ENCODE results near the gene TMEM225. TPM values are rescaled to one million over a fixed set of nuclear protein-coding genes. Genes with fewer than 3 reads are reported as not detected.

Gene TMEM225
- total RNA-seq, 2 experiments from 2014 or later, result not detected

- Mint-ChIP-seq H3K27ac (no peak overlapping the region), H3K27me3 (peaks cover 1% of the 10 kb centered on the region), H3K36me3 (ENCODE audit: low read depth) (no peaks in the 10 kb centered on the region), H3K4me1 (ENCODE audit: low read depth) (no peaks in the 10 kb centered on the region), H3K9me3 (no peaks in the 10 kb centered on the region), H3K4me3 (no peak overlapping the region)
- ATAC-seq (ENCODE audit: poor library complexity) (no peak), DNase-seq (no peak)
- ChIA-PET CTCF (no interaction called here), POLR2A (no interaction called here)
- Histone ChIP-seq H3K4me3 (ENCODE audit: low read length) (no peak overlapping the region), H3K27ac (ENCODE audit: low read depth in 1 of 2, low read length in 2 of 2) (no peak overlapping the region), H3K27me3 (ENCODE audit: control insufficient read depth in 1 of 2, insufficient read depth in 2 of 2, low read length in 2 of 2) (peaks cover 0 to 2% of the 10 kb centered on the region in 2 experiments), H3K9me3 (ENCODE audit: control insufficient read depth in 1 of 2, insufficient read depth in 1 of 2, low read length in 2 of 2) (peaks cover 0 to 3% of the 10 kb centered on the region in 2 experiments), H3K4me1 (ENCODE audit: insufficient read depth, low read length) (no peaks in the 10 kb centered on the region), H3K36me3 (ENCODE audit: insufficient read depth, low read length) (no peaks in the 10 kb centered on the region)
- intact Hi-C loops (cut with DNase I, micrococcal nuclease), result no loop called here
- no peak for TF ChIP-seq CTCF (IDR thresholded peaks at IDR 0.05)
These were observed 29.0 kb downstream of the TMEM225 start for GRCh38 chr11:123856444-123856843.

DNA sequence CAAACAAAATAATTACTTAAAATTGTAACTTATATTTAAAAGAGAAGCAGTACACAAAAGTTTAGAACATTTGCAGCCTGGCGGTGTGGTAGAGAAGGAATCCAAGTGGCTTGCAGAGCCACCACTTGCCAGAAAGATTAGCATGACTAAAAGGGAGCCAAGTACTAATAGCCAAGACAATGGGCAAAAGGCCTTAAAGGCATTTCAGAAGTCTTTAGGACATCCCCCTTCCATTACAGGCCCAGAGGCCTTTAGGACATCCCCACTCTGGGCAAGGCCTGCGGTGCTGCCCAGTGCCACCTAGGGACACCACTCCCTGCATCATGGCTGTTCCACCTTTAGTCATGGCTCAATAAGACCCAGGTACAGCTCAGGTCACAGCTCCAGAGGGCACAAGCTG, 32.4 kb downstream of the TMEM225 start:
- H3K27ac Mint-ChIP-seq, result no peak overlapping the region
- intact Hi-C loops (cut with DNase I, micrococcal nuclease), result no loop called here

DNA sequence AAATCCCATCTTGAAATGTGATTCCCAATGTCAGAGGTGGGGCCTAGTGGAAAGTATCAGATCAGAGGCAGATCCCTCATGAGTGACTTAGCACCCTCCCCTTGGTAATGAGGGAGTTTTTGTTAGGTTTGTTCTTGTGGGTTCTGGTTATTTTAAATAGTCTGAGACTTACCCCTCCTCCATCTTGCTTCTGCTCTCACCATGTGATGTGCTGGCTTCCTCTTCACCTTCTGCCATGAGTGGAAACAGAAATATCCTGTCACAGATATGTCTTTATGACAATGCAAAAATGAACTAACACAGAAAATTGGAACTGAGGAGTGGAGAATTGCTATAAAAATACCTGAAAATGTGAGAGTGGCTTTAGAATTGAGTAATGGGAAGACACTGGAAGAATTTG, 33.1 kb downstream of the TMEM225 start:
- CTCF ChIA-PET, result interaction anchor here (1.2 kb wide), 1 partner anchor 9 kb away, joined by 3 read pairs; no protein-coding TSS in a partner anchor
- intact Hi-C loops (cut with DNase I, micrococcal nuclease), result no loop called here
- Histone ChIP-seq H3K27ac (ENCODE audit: low read depth in 1 of 2, low read length in 2 of 2) (no peak overlapping the region), H3K4me1 (ENCODE audit: insufficient read depth, low read length) (no peaks in the 10 kb centered on the region), H3K36me3 (ENCODE audit: insufficient read depth, low read length) (no peaks in the 10 kb centered on the region), H3K27me3 (ENCODE audit: control insufficient read depth in 1 of 2, insufficient read depth in 2 of 2, low read length in 2 of 2) (peaks cover 0 to 4% of the 10 kb centered on the region in 2 experiments), H3K9me3 (ENCODE audit: control insufficient read depth in 1 of 2, insufficient read depth in 1 of 2, low read length in 2 of 2) (peaks cover 0 to 9% of the 10 kb centered on the region in 2 experiments), H3K4me3 (ENCODE audit: low read length) (no peak overlapping the region)
- ATAC-seq (ENCODE audit: poor library complexity) (no peak), DNase-seq (no peak)
- TF ChIP-seq CTCF (IDR thresholded peaks at IDR 0.05), result no peak
- Mint-ChIP-seq H3K4me3 (no peak overlapping the region), H3K4me1 (ENCODE audit: low read depth) (no peaks in the 10 kb centered on the region), H3K27ac (no peak overlapping the region), H3K27me3 (peaks cover 13% of the 10 kb centered on the region), H3K9me3 (no peaks in the 10 kb centered on the region), H3K36me3 (ENCODE audit: low read depth) (no peaks in the 10 kb centered on the region)
- POLR2A ChIA-PET, result no interaction called here

More for the DNA sequence above, 32.4 kb downstream of the TMEM225 start:
- H3K9me3 Mint-ChIP-seq, result no peaks in the 10 kb centered on the region
- TF ChIP-seq CTCF (IDR thresholded peaks at IDR 0.05), result no peak
- Histone ChIP-seq H3K36me3 (ENCODE audit: insufficient read depth, low read length) (no peaks in the 10 kb centered on the region), H3K4me1 (ENCODE audit: insufficient read depth, low read length) (no peaks in the 10 kb centered on the region), H3K4me3 (ENCODE audit: low read length) (no peak overlapping the region), H3K9me3 (ENCODE audit: control insufficient read depth in 1 of 2, insufficient read depth in 1 of 2, low read length in 2 of 2) (peaks cover 0 to 9% of the 10 kb centered on the region in 2 experiments), H3K27me3 (ENCODE audit: control insufficient read depth in 1 of 2, insufficient read depth in 2 of 2, low read length in 2 of 2) (peaks cover 0 to 4% of the 10 kb centered on the region in 2 experiments), H3K27ac (ENCODE audit: low read depth in 1 of 2, low read length in 2 of 2) (no peak overlapping the region)
- H3K27me3 Mint-ChIP-seq, result peaks cover 13% of the 10 kb centered on the region
- ATAC-seq (ENCODE audit: poor library complexity), result no peak
- CTCF ChIA-PET, result interaction anchor here (1.2 kb wide), 1 partner anchor 10 kb away, joined by 3 read pairs; no protein-coding TSS in a partner anchor
- H3K4me3 Mint-ChIP-seq, result no peak overlapping the region
- POLR2A ChIA-PET, result no interaction called here
- no peaks in the 10 kb centered on the region for H3K36me3 Mint-ChIP-seq (ENCODE audit: low read depth)
- no peaks in the 10 kb centered on the region for H3K4me1 Mint-ChIP-seq (ENCODE audit: low read depth)
- DNase-seq, result no peak
